ENCODE results near the gene RANGAP1.

DNA sequence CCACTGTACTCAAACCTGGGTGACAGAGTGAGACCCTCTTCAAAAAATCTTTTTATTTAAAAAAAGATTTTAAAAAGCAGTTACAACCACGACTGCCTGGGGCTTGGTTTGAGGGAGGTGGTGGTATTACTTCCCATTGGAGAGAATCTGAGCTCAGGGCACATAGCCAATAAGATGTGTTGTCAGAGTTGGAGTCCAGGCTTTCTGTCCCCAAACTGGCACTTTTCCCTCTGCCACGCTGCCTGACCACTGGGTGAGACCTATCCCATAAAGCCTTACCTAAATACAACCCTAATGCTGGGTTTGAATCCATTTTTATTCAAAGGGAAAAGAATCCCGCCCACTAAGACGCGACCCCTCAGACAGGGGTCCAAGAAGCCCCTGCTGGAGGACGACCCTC is 56.8 kb downstream of the RANGAP1 start:
- TF ChIP-seq CTCF (IDR thresholded peaks at IDR 0.05): no peak
- no peak for TF ChIP-seq POLR2A (IDR thresholded peaks at IDR 0.05; ENCODE audit: low read depth)
- no peak for TF ChIP-seq POLR2AphosphoS5 (IDR thresholded peaks at IDR 0.05)
